ENCODE results near the gene GLT1D1. TPM values are rescaled to one million over a fixed set of nuclear protein-coding genes. Genes with fewer than 3 reads are reported as not detected.

Gene GLT1D1
- total and polyA plus RNA-seq, 2 of the 8 experiments (the other 6 are each of a cell fraction or from before 2014, with no cell fraction given), result 1.5 to 3.6 TPM

- no peaks in the 10 kb centered on the region for H3K27me3 ChIP-seq (replicated peaks in 1 of 4; ENCODE audit: control insufficient read depth in 3 of 4, extremely low read depth in 1 of 4, insufficient read depth in 3 of 4, low read length in 3 of 4)
- H2BK20ac ChIP-seq (ENCODE audit: low read length), result no peak overlapping the region
- peaks cover 7 to 27% (median 12%) of the 10 kb centered on the region in 4 experiments for H3K4me1 ChIP-seq (replicated peaks in 1 of 4; ENCODE audit: control insufficient read depth in 3 of 4, insufficient read depth in 4 of 4, low read length in 3 of 4)
- no peak overlapping the region for H3K14ac ChIP-seq (ENCODE audit: insufficient read length)
- H2BK5ac ChIP-seq (ENCODE audit: low read depth, low read length), result no peak overlapping the region
- peaks cover 28 to 43% of the 10 kb centered on the region in 2 experiments for H4K20me1 ChIP-seq (replicated peaks in 1 of 2; ENCODE audit: control insufficient read depth in 1 of 2, insufficient read depth in 2 of 2, low read length in 2 of 2)
- no peak overlapping the region for H2BK15ac ChIP-seq (ENCODE audit: low read length)
- no peak overlapping the region for H3K23ac ChIP-seq (ENCODE audit: insufficient read length)
- 86% methylated on average over 7 of the region's 7 CpGs; no CpG with 5 or more reads in 1 of the 2 experiments for WGBS, 2 experiments (ENCODE audit: extremely low coverage in 1 of 2, insufficient coverage in 1 of 2, insufficient read length in 1 of 2, insufficient replicate concordance in 2 of 2, low coverage in 1 of 2, low lambda C conversion rate in 2 of 2, missing lambda C conversion rate in 1 of 2)
- H4K8ac ChIP-seq (ENCODE audit: extremely low read depth, insufficient read depth, low read length), result no peak overlapping the region
- no peak overlapping the region for H3K56ac ChIP-seq (replicated peaks; ENCODE audit: insufficient read length, low read depth, low read length)
- H4K5ac ChIP-seq (ENCODE audit: insufficient read length, low read depth, low read length), result no peak overlapping the region
- peaks cover 26 to 98% of the 10 kb centered on the region in 2 experiments for H3K79me2 ChIP-seq (ENCODE audit: control insufficient read depth in 1 of 2, insufficient read depth in 2 of 2, low read length in 2 of 2)
- no peak overlapping the region for H2BK120ac ChIP-seq (replicated peaks; ENCODE audit: low read depth, low read length)
- H2AK5ac ChIP-seq (ENCODE audit: low read depth, low read length), result no peak overlapping the region
- ChIA-PET POLR2A (ENCODE audit: partially characterized antibody) (interaction anchor here (0.6 kb wide), 1 partner anchor 65 kb away, joined by 3 read pairs; no protein-coding TSS in a partner anchor), CTCF (ENCODE audit: partially characterized antibody) (no interaction called here)
- no peaks in the 10 kb centered on the region; the same call in 1 of the 2 replicates for H3K23me2 ChIP-seq (ENCODE audit: low read depth, low read length)
- H3K79me1 ChIP-seq (ENCODE audit: low read depth, low read length), result peaks cover 16% of the 10 kb centered on the region
- H2AFZ ChIP-seq (ENCODE audit: low read length), result no peak overlapping the region
- H3K27ac ChIP-seq (ENCODE audit: low read depth, low read length), result no peak overlapping the region
- no peaks in the 10 kb centered on the region for H3K9me3 ChIP-seq (ENCODE audit: insufficient read depth in 2 of 2, low read depth in 1 of 2, low read length in 1 of 2)
- FAIRE-seq, result no peak
- DNase-seq (ENCODE audit: low read depth in 1 of 2, low spot score in 2 of 2), result no peak
- H3K4me2 ChIP-seq (ENCODE audit: insufficient read depth in 1 of 2, low read depth in 2 of 2, low read length in 2 of 2), result no peak overlapping the region
- peaks cover 0 to 23% (median 3%) of the 10 kb centered on the region in 4 experiments; a peak in 4 of 8 replicates for H3K36me3 ChIP-seq (ENCODE audit: control insufficient read depth in 2 of 4, insufficient read depth in 4 of 4, low read length in 3 of 4)
- TF ChIP-seq HDAC6 (IDR thresholded peaks at IDR 0.05; ENCODE audit: low read depth, low read length), result no peak
- no peak for TF ChIP-seq KDM4A (IDR thresholded peaks at IDR 0.05; ENCODE audit: low read depth, low read length, severe bottlenecking)
- no peak for TF ChIP-seq NRF1 (IDR thresholded peaks at IDR 0.05; ENCODE audit: low read depth, low read length)
- no peak overlapping the region for H3K4ac ChIP-seq (replicated peaks; ENCODE audit: insufficient read length, low read depth, low read length)
- H2BK12ac ChIP-seq (ENCODE audit: low read depth, low read length), result no peak overlapping the region
- no peak overlapping the region for H3K18ac ChIP-seq (ENCODE audit: extremely low read depth, low read length)
- H3K4me3 ChIP-seq (ENCODE audit: extremely low read depth in 1 of 4, insufficient read depth in 2 of 4, low read depth in 3 of 4, low read length in 4 of 4), result no peak overlapping the region
- no peak overlapping the region for H3K9ac ChIP-seq (replicated peaks in 1 of 4; ENCODE audit: extremely low read depth in 1 of 4, low read depth in 3 of 4, low read length in 3 of 4)
- H4K91ac ChIP-seq (replicated peaks; ENCODE audit: insufficient read length, low read length), result no peak overlapping the region
Observed at GRCh38 chr12:128815779-128816642, 37.3 kb upstream of the GLT1D1 start.

Data from H1 (cell line).